IPS-20b (cell line): ENCODE measurements around the gene TBXAS1.
"Not testable (repeated sequence)": the region's sequence is repeated elsewhere in the genome, so short reads cannot be mapped to it uniquely, and the experiment has no call there.

Experiments
- H3K27ac ChIP-seq: one replicate; pipeline ENCODE4 v1.5.1; 2013; ENCODE audit warnings: low read length
- H3K27me3 ChIP-seq: 2 replicates; pipeline ENCODE4 v1.6.1; 2013; ENCODE audit warnings: mild to moderate bottlenecking, low read length, inconsistent platforms; ENCODE audit not compliant: insufficient read depth
- H3K36me3 ChIP-seq: 2 replicates; pipeline ENCODE4 v1.6.1; 2013; ENCODE audit warnings: low read depth, mild to moderate bottlenecking, inconsistent platforms, low read length, moderate library complexity; ENCODE audit not compliant: insufficient read depth
- H3K4me1 ChIP-seq: 2 replicates; pipeline ENCODE4 v1.6.1; 2013; ENCODE audit warnings: mild to moderate bottlenecking, control low read depth, inconsistent platforms, low read length, moderate library complexity; ENCODE audit not compliant: insufficient read depth
- H3K4me3 ChIP-seq: 2 replicates; pipeline ENCODE4 v1.5.1; 2013; ENCODE audit warnings: mild to moderate bottlenecking, low read length, inconsistent platforms
- H3K9ac ChIP-seq: 2 replicates; pipeline ENCODE4 v1.6.1; 2013; ENCODE audit warnings: low read depth, mild to moderate bottlenecking, inconsistent platforms, low read length, moderate library complexity
- H3K9me3 ChIP-seq: 2 replicates; pipeline ENCODE4 v1.6.1; 2013; ENCODE audit warnings: mild to moderate bottlenecking, low read depth, low read length, inconsistent platforms; ENCODE audit not compliant: insufficient read depth

TBXAS1 gene

DNA sequence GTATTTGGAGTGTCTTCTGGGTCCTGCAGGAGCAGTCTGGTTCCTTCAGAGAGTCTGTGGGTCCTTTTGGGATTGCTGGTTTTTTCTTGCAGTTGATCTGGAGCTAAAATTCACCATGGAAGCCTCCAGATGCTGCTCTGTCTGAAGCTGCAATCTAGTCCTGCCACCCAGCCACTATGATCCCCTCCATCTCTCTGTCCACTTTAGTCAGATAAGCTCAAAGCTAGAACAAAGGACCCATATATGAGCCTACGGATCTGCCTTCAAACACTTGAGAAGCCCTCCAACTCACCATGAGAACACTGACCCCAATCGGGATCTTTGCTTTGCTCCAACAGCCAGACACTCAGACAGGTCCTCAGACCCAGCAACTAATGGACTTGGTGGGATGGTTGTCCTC is 618 bp upstream of the TBXAS1 start:
- Histone ChIP-seq H3K9ac (no peak overlapping the region), H3K4me1 (no peaks in the 10 kb centered on the region), H3K27ac (no peak overlapping the region), H3K9me3 (no peaks in the 10 kb centered on the region), H3K36me3 (no peaks in the 10 kb centered on the region), H3K27me3 (no peaks in the 10 kb centered on the region), H3K4me3 (no peak overlapping the region)

DNA sequence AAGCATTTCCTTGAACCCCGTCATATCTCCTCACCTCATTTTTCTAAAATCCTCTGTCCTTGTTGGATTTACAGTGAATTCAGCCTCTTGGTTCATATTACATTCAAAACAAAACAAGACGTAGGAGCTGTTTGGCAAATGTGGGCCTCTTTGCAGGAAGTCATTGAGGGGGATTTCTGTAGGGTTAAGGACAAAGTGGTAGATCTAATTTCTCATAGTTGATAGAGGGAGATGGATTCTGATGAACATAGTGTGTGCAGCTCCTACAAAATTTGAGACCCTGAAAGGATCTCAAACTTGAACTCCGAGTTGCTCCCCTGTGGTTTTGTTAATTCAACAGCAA is 682 bp downstream of the TBXAS1 start:
- H3K4me3 ChIP-seq = no peak overlapping the region

DNA sequence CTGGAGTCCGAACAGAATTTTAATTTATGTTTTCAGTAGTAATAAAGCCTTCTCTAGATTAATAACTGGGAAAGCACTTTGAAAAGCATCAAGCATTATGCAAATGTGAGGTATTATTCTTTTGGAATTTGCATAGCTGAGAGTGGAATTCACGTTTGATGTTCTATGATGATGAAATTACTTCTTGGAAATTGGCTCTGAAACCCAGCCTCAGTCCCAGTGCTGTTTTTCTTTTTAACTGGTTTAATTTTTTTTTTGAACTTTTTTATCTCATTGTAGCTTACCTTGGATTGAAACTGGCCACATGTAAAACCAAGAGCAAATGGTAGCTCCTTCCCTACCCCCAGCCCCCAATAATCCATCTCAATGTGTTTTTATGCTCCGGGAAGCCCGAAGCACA is 1.2 kb downstream of the TBXAS1 start:
- H3K27ac ChIP-seq = no peak overlapping the region
- H3K27me3 ChIP-seq = no peaks in the 10 kb centered on the region
- no peaks in the 10 kb centered on the region for H3K36me3 ChIP-seq
- H3K9ac ChIP-seq = no peak overlapping the region
- H3K4me3 ChIP-seq = no peak overlapping the region
- H3K4me1 ChIP-seq = no peaks in the 10 kb centered on the region
- H3K9me3 ChIP-seq = no peaks in the 10 kb centered on the region

More for the DNA sequence above, 682 bp downstream of the TBXAS1 start:
- Histone ChIP-seq H3K27ac (no peak overlapping the region), H3K27me3 (no peaks in the 10 kb centered on the region), H3K36me3 (no peaks in the 10 kb centered on the region), H3K9ac (no peak overlapping the region), H3K4me1 (no peaks in the 10 kb centered on the region), H3K9me3 (no peaks in the 10 kb centered on the region)

DNA sequence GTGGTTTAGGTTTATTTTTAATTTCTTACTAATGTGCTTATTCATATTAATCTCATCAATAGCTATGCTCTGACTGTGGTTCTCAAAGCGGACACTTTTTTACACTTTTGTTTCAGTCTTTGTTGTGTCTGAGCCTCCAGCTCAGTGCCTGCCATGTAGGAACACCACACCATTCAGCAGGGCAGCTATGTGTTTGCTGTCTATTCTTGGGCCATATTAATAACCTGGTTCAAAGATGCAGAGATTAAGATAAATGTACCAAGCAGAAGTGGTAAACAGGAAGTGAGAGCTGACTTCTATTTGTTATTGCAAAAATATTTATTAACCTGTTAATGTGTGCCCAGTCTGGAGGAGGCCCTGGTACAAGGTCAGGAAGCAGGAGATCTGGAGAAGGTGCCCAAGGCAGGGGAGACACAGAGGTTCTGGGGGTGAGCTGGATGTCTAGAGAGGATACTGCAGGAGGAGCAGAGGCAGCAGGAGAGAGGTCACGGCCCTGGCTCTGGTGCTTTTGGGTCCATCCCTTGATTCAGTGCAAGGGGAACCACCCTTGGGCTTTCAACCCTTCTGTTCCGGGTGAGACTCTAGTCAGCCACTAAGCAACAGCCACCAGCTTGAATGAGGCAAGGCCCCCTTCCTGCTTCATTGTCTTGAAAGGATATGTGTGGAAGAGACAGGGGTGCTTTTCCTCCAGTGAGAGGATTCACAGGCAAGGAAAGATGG is 1.9 kb downstream of the TBXAS1 start:
- H3K9ac ChIP-seq = no peak overlapping the region
- H3K4me3 ChIP-seq = no peak overlapping the region
- H3K27ac ChIP-seq = no peak overlapping the region
- H3K9me3 ChIP-seq = no peaks in the 10 kb centered on the region
- no peaks in the 10 kb centered on the region for H3K36me3 ChIP-seq
- no peaks in the 10 kb centered on the region for H3K27me3 ChIP-seq
- no peaks in the 10 kb centered on the region for H3K4me1 ChIP-seq

DNA sequence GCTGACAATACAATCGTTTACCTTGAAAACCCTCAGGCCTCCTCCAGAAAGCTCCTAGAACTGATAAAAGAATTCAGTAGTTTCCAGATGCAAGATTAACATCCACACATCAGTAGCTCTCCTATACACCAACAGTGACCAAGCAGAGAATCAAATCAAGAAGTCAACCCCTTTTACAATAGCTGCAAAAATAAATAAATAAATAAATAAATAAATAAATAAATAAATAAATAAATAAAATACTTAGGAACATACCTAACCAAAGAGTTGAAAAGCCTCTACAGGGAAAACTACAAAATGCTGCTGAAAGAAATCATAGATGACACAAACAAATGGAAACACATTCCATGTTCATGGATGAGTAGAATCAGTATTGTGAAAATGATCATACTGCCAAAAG is 6.8 kb downstream of the TBXAS1 start:
- not testable (repeated sequence) for H3K36me3 ChIP-seq, H3K9ac ChIP-seq, H3K4me3 ChIP-seq, H3K27ac ChIP-seq, H3K4me1 ChIP-seq, H3K27me3 ChIP-seq, H3K9me3 ChIP-seq

DNA sequence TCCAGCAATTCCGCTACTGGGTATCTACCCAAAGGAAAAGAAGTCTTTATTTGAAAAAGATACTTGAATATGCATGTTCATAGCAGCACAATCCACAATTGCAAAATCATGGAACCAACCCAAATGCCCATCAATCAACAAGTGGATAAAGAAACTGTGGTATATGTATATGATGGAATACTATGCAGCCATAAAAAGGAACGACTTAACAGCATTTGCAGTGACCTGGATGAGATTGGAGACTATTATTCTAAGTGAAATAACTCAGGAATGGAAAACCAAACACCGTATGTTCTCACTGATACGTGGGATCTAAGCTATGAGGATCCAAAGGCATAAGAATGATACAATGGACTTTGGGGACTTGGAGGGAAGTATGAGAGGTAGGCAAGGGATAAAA is 8.2 kb downstream of the TBXAS1 start:
- not testable (repeated sequence) for H3K36me3 ChIP-seq, H3K9ac ChIP-seq, H3K27me3 ChIP-seq, H3K4me3 ChIP-seq, H3K9me3 ChIP-seq, H3K27ac ChIP-seq, H3K4me1 ChIP-seq

DNA sequence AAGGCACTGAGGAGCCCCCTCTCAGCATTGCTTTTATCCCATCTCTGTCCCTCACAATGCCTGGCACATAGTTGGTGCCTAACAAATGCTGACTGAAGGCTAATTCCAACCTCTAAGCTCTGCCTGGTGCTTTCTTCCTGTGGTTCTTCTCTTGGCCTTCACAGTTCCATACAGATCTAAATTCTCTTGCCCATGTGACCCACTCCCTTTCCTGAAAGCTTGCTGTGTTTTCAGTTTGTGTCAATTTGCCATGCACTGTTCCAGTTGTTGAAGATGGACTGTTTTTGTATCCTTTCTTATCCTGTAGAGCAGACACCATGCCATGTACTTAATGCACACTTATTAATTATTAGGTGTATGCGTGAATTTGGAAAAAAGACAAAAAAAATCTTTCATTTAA is 9.2 kb downstream of the TBXAS1 start:
- no peak overlapping the region for H3K9ac ChIP-seq
- H3K4me1 ChIP-seq = no peaks in the 10 kb centered on the region
- no peak overlapping the region for H3K4me3 ChIP-seq
- H3K36me3 ChIP-seq = no peaks in the 10 kb centered on the region
- H3K27me3 ChIP-seq = no peaks in the 10 kb centered on the region
- H3K9me3 ChIP-seq = no peaks in the 10 kb centered on the region
- no peak overlapping the region for H3K27ac ChIP-seq

DNA sequence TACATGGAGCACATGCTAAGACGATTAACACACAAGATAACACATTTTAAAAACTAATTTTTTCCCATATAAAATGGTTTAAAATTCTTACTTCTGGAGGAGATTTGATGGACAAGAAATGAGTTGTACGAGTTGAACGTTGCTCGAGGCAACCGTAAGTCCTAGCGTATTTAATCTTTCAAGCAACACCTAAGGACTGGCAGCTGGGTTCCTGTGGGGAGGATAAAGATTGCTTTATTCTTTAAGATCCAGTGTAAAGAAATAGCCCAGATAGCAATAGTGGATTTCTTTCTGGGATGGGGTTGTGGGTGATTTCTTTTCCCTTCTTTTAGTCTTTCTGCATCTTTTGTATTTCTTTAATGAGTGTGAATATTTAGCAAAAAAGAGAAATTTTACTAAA is 9.8 kb downstream of the TBXAS1 start:
- no peaks in the 10 kb centered on the region for H3K36me3 ChIP-seq
- H3K4me1 ChIP-seq = no peaks in the 10 kb centered on the region

DNA sequence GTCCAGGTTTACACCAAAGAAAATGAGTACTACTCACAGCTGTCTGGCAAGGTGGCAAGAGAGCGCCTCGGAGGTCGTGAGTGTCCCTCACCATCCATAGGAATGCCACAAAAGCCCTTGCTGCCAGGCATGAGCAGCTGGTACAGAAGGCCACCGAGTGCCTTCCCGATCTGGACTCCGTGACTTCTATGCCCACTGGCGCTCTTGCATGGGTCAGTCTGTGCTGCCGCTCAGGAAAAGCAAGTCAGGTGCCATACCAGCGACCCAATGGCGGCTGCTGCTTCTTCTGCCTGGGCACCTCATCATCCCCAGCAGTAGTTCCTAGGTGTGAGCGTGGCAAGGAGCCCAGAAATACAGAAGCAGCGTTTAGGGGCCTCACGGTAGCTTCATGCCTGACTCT is 11.7 kb downstream of the TBXAS1 start:
- Histone ChIP-seq H3K4me1 (no peaks in the 10 kb centered on the region), H3K36me3 (no peaks in the 10 kb centered on the region), H3K9ac (no peak overlapping the region), H3K4me3 (no peak overlapping the region), H3K27me3 (no peaks in the 10 kb centered on the region), H3K9me3 (no peaks in the 10 kb centered on the region), H3K27ac (no peak overlapping the region)

More for the DNA sequence above, 9.8 kb downstream of the TBXAS1 start:
- H3K27ac ChIP-seq = no peak overlapping the region
- no peaks in the 10 kb centered on the region for H3K27me3 ChIP-seq
- H3K9ac ChIP-seq = no peak overlapping the region
- no peaks in the 10 kb centered on the region for H3K9me3 ChIP-seq
- no peak overlapping the region for H3K4me3 ChIP-seq

DNA sequence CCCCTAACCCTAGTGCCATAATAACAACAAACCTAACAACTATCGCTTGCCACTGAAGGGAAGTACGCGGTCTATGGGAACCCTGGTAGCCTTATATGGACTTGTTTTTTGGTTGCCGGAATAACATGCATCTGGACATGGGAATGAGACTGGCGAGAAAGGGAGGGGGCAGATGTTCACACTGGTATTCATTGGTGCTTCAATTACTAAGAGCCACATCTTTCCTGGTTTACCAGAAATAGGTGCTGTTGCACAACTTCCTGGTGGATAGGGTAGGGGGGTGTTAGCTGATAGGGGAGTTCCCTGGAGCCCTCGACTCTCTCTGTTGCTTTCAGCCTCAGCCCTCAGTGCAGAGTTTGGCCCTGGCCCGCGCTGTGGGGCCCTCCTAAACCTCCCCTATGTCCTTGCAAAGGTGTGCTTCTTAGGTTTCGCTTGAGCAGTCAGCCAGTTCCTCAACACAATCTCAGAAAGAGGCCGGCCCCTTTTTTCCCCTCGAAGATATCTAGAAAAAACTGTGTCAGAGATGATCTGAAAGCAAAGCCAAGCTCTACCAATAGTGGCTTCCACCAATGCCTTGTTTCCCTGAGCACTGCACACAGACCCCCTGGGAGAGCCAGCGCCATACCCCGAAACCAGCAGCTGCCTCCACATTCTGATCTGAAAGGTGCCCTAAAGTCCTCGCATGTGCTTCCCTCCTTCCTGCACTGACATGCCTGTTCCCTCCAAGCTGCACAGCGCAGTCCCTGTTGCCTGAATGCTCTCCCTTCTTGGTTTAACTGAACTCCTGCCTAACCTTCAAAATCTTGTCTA is 13.5 kb downstream of the TBXAS1 start:
- no peak overlapping the region for H3K4me3 ChIP-seq

DNA sequence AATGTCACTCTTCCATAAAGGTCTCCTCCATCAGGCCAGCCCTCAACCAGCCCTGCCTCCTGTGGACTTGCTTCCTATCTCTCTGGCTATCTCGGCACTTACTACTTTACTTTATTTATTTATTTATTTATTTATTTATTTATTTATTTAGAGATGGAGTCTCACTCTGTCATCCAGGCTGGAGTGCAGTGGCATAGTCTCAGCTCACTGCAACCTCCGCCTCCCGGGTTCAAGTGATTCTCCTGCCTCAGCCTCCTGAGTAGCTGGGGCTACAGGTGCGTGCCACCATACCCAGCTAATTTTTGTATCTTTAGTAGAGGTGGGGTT is 14.1 kb downstream of the TBXAS1 start:
- not testable (repeated sequence) for H3K4me1 ChIP-seq, H3K4me3 ChIP-seq, H3K27ac ChIP-seq, H3K27me3 ChIP-seq, H3K9me3 ChIP-seq, H3K36me3 ChIP-seq, H3K9ac ChIP-seq

More for the DNA sequence above, 13.5 kb downstream of the TBXAS1 start:
- H3K9me3 ChIP-seq = no peaks in the 10 kb centered on the region
- H3K36me3 ChIP-seq = no peaks in the 10 kb centered on the region
- no peak overlapping the region for H3K9ac ChIP-seq
- no peaks in the 10 kb centered on the region for H3K4me1 ChIP-seq
- H3K27ac ChIP-seq = no peak overlapping the region
- H3K27me3 ChIP-seq = no peaks in the 10 kb centered on the region

DNA sequence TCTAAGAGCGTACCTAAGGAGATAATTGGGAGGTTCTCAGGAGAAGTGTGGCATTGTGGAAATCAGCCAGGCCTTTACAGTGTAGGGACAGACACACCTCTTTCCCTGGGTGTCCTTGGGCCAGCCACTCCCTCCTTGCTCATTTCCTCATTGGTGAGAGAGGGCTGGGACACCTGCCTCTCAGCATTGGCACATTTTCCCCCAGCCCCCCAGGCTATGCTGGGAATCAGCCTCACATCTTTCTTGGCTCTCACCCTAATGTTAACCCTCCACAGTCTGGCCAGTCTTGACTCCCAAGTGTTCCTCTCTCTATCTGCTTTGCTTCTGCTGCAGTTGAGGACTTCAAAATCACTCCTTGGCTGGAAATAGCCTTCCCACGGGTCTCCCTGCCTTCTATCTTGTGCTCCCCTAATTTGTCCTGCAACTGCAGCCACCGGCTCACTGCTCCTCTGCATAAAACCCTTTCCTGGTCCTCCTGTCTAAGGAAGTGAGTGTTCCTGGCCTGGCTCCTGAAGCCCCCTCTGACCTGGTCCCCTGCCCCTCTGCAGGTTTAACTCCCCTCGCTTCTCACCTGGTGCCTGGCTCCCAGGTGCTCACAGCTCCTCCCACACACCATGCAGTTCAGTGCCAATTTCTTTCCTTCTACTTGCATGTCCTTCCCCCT is 15.8 kb downstream of the TBXAS1 start:
- H3K4me3 ChIP-seq = no peak overlapping the region
- no peaks in the 10 kb centered on the region for H3K36me3 ChIP-seq
- peaks cover 2% of the 10 kb centered on the region; the same call in 1 of the 2 replicates for H3K9me3 ChIP-seq
- H3K9ac ChIP-seq = no peak overlapping the region
- H3K4me1 ChIP-seq = no peaks in the 10 kb centered on the region
- no peaks in the 10 kb centered on the region for H3K27me3 ChIP-seq
- no peak overlapping the region for H3K27ac ChIP-seq
